SK-N-SH (cell line): ENCODE results near the gene ORM1. TPM values are rescaled to one million over a fixed set of nuclear protein-coding genes. Genes with fewer than 3 reads are reported as not detected.

Source experiments
- CTCF ChIA-PET: fragments of 300-600, 350-600 bp; formaldehyde crosslinking; extraction: SDS; loops from one replicate; lab custom pipeline; 2021; lab: Yijun Ruan, JAX
- POLR2A ChIA-PET: fragments of 350-600 bp; sonication (Branson Sonifier 250); formaldehyde crosslinking; extraction: SDS; loops from one replicate; lab custom pipeline; 2020; ENCODE audit warnings: antibody characterized with exemption, inconsistent platforms; lab: Yijun Ruan, JAX
- DNase-seq: peaks from one replicate; pipeline ENCODE4 v3.0.0; 2012
- H2AFZ ChIP-seq: fragments of 200-600 bp; sonication (generic); 2 replicates; pipeline ENCODE4 v1.8.1; 2016; ENCODE audit warnings: antibody characterized with exemption, mild to moderate bottlenecking, low read depth
- H3F3A ChIP-seq: fragments of 200-600 bp; sonication (generic); replicated peaks from 2 replicates; pipeline ENCODE3; 2016; ENCODE audit warnings: antibody characterized with exemption, mild to moderate bottlenecking; ENCODE audit not compliant: insufficient read depth
- H3K27ac ChIP-seq, 2 experiments: fragments of 200-500 bp in 1 of 2; fragments of 200-600 bp in 1 of 2; sonication (Bioruptor generic) in 1 of 2; sonication (generic), shearing (Covaris generic) in 1 of 2; 2 replicates each; pipeline versions ENCODE4 v1.5.1 to v1.6.1; 2014 to 2016; ENCODE audit warnings: low read depth in 2 of 2, inconsistent platforms in 1 of 2, low read length in 1 of 2, mild to moderate bottlenecking in 1 of 2, mixed read lengths in 1 of 2
- H3K27me3 ChIP-seq: fragments of 200-600 bp; sonication (generic), shearing (Covaris generic); 2 replicates; pipeline ENCODE4 v1.6.1; 2016; ENCODE audit warnings: mixed run types; ENCODE audit not compliant: insufficient read depth
- H3K36me3 ChIP-seq, 2 experiments: fragments of 200-500 bp in 1 of 2; fragments of 200-600 bp in 1 of 2; sonication (Bioruptor generic) in 1 of 2; sonication (generic) in 1 of 2; replicated peaks in 1 of 2; 2 replicates each; pipeline versions ENCODE3 to v1.5.1; 2014 to 2016; ENCODE audit warnings: low read length in 1 of 2, mild to moderate bottlenecking in 1 of 2; ENCODE audit not compliant: insufficient read depth in 2 of 2, control insufficient read depth in 1 of 2
- H3K4me1 ChIP-seq, 2 experiments: fragments of 200-500 bp in 1 of 2; fragments of 200-600 bp in 1 of 2; sonication (Bioruptor generic) in 1 of 2; sonication (generic), shearing (Covaris generic) in 1 of 2; 2 replicates each; pipeline versions ENCODE4 v1.5.1 to v1.6.1; 2014 to 2016; ENCODE audit warnings: low read depth in 1 of 2, low read length in 1 of 2, mixed run types in 1 of 2; ENCODE audit not compliant: insufficient read depth in 2 of 2, control insufficient read depth in 1 of 2
- H3K4me2 ChIP-seq: fragments of 200-600 bp; sonication (generic), shearing (Covaris generic); 2 replicates; pipeline ENCODE4 v1.6.1; 2017; ENCODE audit warnings: mixed run types
- H3K4me3 ChIP-seq, 2 experiments: fragments of 200-500 bp in 1 of 2; fragments of 200-600 bp in 1 of 2; sonication (Bioruptor generic) in 1 of 2; sonication (generic), shearing (Covaris generic) in 1 of 2; 2 replicates each; pipeline versions ENCODE4 v1.5.1 to v1.8.1; 2014 to 2016; ENCODE audit warnings: low read depth in 2 of 2, inconsistent platforms in 1 of 2, low read length in 1 of 2, mild to moderate bottlenecking in 1 of 2, mixed read lengths in 1 of 2, moderate library complexity in 1 of 2
- H3K79me2 ChIP-seq: fragments of 200-600 bp; sonication (generic); 2 replicates; pipeline ENCODE4 v1.8.1; 2017; ENCODE audit warnings: mild to moderate bottlenecking; ENCODE audit not compliant: insufficient read depth
- H3K9ac ChIP-seq: fragments of 200-600 bp; sonication (generic); 2 replicates; pipeline ENCODE4 v1.6.1; 2017; ENCODE audit warnings: mixed run types
- H3K9me2 ChIP-seq: fragments of 200-600 bp; sonication (generic); 2 replicates; pipeline ENCODE4 v1.6.1; 2017; ENCODE audit warnings: mixed run types
- H3K9me3 ChIP-seq: fragments of 200-600 bp; sonication (generic); 2 replicates; pipeline ENCODE4 v1.6.1; 2017; ENCODE audit warnings: mixed run types, mild to moderate bottlenecking, moderate library complexity
- H4K20me1 ChIP-seq: fragments of 200-600 bp; sonication (generic); 2 replicates; pipeline ENCODE4 v1.6.1; 2017; ENCODE audit warnings: mild to moderate bottlenecking, mixed run types; ENCODE audit not compliant: insufficient read depth
- CHD2 ChIP-seq: fragments of 150-350 bp; IDR thresholded peaks from 2 replicates; pipeline ENCODE4 v1.6.1; 2018; ENCODE audit warnings: low read length; ENCODE audit not compliant: partially characterized antibody
- EP300 ChIP-seq, 2 experiments: IDR thresholded peaks; 2 replicates each; pipeline versions ENCODE4 v1.4.0 to v1.6.1; 2012; ENCODE audit warnings: borderline replicate concordance in 1 of 2, low read depth in 1 of 2, low read length in 1 of 2
- FOSL2 ChIP-seq: IDR thresholded peaks from 2 replicates; pipeline ENCODE4 v1.4.0; 2012; ENCODE audit warnings: low read depth, mild to moderate bottlenecking, moderate library complexity, borderline replicate concordance
- JUND ChIP-seq: IDR thresholded peaks from 2 replicates; pipeline ENCODE4 v1.4.0; 2012
- MEF2A ChIP-seq: IDR thresholded peaks from 2 replicates; pipeline ENCODE4 v1.4.0; 2012; ENCODE audit warnings: low read depth, borderline replicate concordance
- NFIC ChIP-seq: IDR thresholded peaks from 2 replicates; pipeline ENCODE4 v1.4.0; 2012; ENCODE audit warnings: borderline replicate concordance
- POLR2AphosphoS5 ChIP-seq: IDR thresholded peaks from 2 replicates; pipeline ENCODE4 v1.6.1; 2012; ENCODE audit warnings: low read depth, low read length
- RCOR1 ChIP-seq: fragments of 150-350 bp; IDR thresholded peaks from 2 replicates; pipeline ENCODE4 v1.6.1; 2017; ENCODE audit warnings: antibody characterized with exemption, low read length
- REST ChIP-seq: IDR thresholded peaks from 2 replicates; pipeline ENCODE4 v1.6.1; 2012; ENCODE audit warnings: mild to moderate bottlenecking, low read depth, low read length, moderate library complexity
- RFX5 ChIP-seq: IDR thresholded peaks from 2 replicates; pipeline ENCODE4 v1.6.1; 2012; ENCODE audit warnings: mild to moderate bottlenecking, improper control_type of control experiment, low read length
- SIN3A ChIP-seq: IDR thresholded peaks from 2 replicates; pipeline ENCODE4 v1.6.1; 2012; ENCODE audit warnings: low read depth, mild to moderate bottlenecking, low read length, moderate library complexity, borderline replicate concordance
- SMC3 ChIP-seq: IDR thresholded peaks from 2 replicates; pipeline ENCODE4 v1.6.1; 2012; ENCODE audit warnings: low read depth, low read length, improper control_type of control experiment
- TAF1 ChIP-seq: IDR thresholded peaks from 2 replicates; pipeline ENCODE4 v1.6.1; 2012; ENCODE audit warnings: low read depth, mild to moderate bottlenecking, low read length, moderate library complexity, borderline replicate concordance
- TCF12 ChIP-seq: IDR thresholded peaks from 2 replicates; pipeline ENCODE4 v1.4.0; 2012
- TEAD4 ChIP-seq: IDR thresholded peaks from 2 replicates; pipeline ENCODE4 v1.4.0; 2012; ENCODE audit warnings: mild to moderate bottlenecking, borderline replicate concordance; ENCODE audit not compliant: insufficient read depth
- YY1 ChIP-seq: IDR thresholded peaks from 2 replicates; pipeline ENCODE4 v1.4.0; 2012; ENCODE audit warnings: low read depth, mild to moderate bottlenecking
- WGBS: methylation state at CpG from one replicate; pipeline ENCODE4 v1.1.6; 2017; ENCODE audit warnings: low lambda C conversion rate; 5-methylcytosine and 5-hydroxymethylcytosine counted together
- polyA plus RNA-seq, 3 experiments: library from polyadenylated mRNA; depleted of rRNA; stranded (reverse); fragments of >200 nt; gene quantifications; 2 replicates each; pipeline ENCODE4 v1.2.3, GENCODE V29; 2012

The ORM1 gene
- polyA plus RNA-seq, 1 of the 3 experiments (the other 2 are of a cell fraction) = not detected

DNA sequence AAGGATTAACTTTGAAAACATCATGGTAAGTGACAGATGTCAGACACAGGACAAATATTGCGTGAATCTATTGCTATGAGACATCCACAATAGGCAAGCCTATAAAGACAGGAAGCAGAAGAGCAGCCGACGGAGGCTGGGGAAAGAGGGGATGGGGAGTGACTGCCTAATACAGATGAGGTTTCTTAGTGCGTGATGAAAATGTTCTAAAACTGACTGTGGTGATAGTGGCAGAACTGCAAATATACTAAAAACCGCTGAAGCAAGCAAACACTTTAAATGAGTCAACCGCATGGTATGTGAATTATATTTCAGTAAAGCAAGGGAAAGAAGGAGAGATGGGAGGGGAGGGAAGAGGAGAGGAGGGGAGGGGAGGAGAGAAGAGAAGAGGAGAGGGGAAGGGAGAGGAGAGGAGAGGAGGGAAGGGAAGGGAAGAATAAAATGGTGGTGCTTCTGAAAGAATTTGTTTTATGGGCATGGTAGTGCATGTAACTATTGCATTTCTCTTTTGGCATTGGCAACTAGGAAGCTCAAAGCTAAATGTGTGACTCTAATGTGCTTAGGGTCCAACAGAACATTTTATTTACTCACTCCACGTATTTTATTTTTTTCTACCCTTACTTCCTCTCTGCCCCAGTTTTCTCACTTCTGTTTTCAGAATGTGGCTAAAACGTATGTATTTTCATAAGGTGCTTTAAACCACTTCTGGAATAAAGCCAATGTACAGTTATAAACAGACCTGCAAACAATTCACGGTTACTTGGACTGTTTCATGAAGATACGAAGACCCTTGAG lies 43.6 kb downstream of the ORM1 start:
- WGBS = 73% methylated on average over 10 of the region's 10 CpGs
- no peak for DNase-seq
- TF ChIP-seq SIN3A (no peak), YY1 (no peak), FOSL2 (peak; percentile 31; the same call in 1 of the 2 replicates), EP300 (IDR thresholded peaks at IDR 0.05; ENCODE audit: borderline replicate concordance in 1 of 2, low read depth in 1 of 2, low read length in 1 of 2) (no peak), TAF1 (no peak), TCF12 (no peak)
- Histone ChIP-seq H3K27me3 (no peaks in the 10 kb centered on the region), H3K4me2 (no peak overlapping the region), H3K79me2 (no peaks in the 10 kb centered on the region), H3K9ac (no peak overlapping the region), H3K36me3 (no peaks in the 10 kb centered on the region), H3K27ac (peak overlapping the region in 1 of 2 experiments; percentile 27; a peak in 2 of 4 replicates), H4K20me1 (no peaks in the 10 kb centered on the region), H3K9me2 (no peaks in the 10 kb centered on the region), H3K4me1 (peaks cover 5 to 7% of the 10 kb centered on the region in 2 experiments; a peak in 2 of 4 replicates), H3K4me3 (no peak overlapping the region), H3K9me3 (no peaks in the 10 kb centered on the region), H2AFZ (no peak overlapping the region), H3F3A (peaks cover 3% of the 10 kb centered on the region)
- ChIA-PET CTCF (interaction anchor here (1.2 kb wide), 1 partner anchor 258 kb away, joined by 4 read pairs; no protein-coding TSS in a partner anchor), POLR2A (no interaction called here)

- ChIA-PET CTCF (interaction anchor here (1.0 to 1.2 kb wide), 2 partner anchors 28 to 259 kb away, joined by 3 to 4 read pairs; no protein-coding TSS in a partner anchor), POLR2A (no interaction called here)
- Histone ChIP-seq H3F3A (peaks cover 3% of the 10 kb centered on the region), H3K4me3 (no peak overlapping the region), H4K20me1 (no peaks in the 10 kb centered on the region), H3K36me3 (no peaks in the 10 kb centered on the region), H3K9me3 (no peaks in the 10 kb centered on the region), H2AFZ (no peak overlapping the region), H3K79me2 (no peaks in the 10 kb centered on the region), H3K4me2 (no peak overlapping the region), H3K9ac (no peak overlapping the region), H3K9me2 (no peaks in the 10 kb centered on the region), H3K4me1 (peaks cover 5 to 16% of the 10 kb centered on the region in 2 experiments; a peak in 2 of 4 replicates), H3K27ac (no peak overlapping the region), H3K27me3 (no peaks in the 10 kb centered on the region)
- WGBS = 89% methylated on average over 1 of the region's 6 CpGs
- DNase-seq = no peak
- TF ChIP-seq POLR2AphosphoS5 (no peak), TEAD4 (no peak), TAF1 (no peak)
Measured at GRCh38 chr9:114367366-114367765, 44.5 kb downstream of the ORM1 start.

- Histone ChIP-seq H3K4me3 (no peak overlapping the region), H3K79me2 (no peaks in the 10 kb centered on the region), H3F3A (peaks cover 3% of the 10 kb centered on the region), H3K9me3 (no peaks in the 10 kb centered on the region), H2AFZ (no peak overlapping the region), H3K27me3 (no peaks in the 10 kb centered on the region), H3K36me3 (no peaks in the 10 kb centered on the region), H4K20me1 (no peaks in the 10 kb centered on the region), H3K4me2 (no peak overlapping the region), H3K9me2 (no peaks in the 10 kb centered on the region), H3K4me1 (peaks cover 5 to 18% of the 10 kb centered on the region in 2 experiments; a peak in 2 of 4 replicates), H3K27ac (no peak overlapping the region), H3K9ac (no peak overlapping the region)
- ChIA-PET CTCF (interaction anchor here (1.0 to 1.2 kb wide), 2 partner anchors 28 to 260 kb away, joined by 3 to 4 read pairs; no protein-coding TSS in a partner anchor), POLR2A (no interaction called here)
- WGBS = 94% methylated on average over 5 of the region's 14 CpGs
- DNase-seq = no peak
- TF ChIP-seq JUND (no peak), SIN3A (no peak), RCOR1 (no peak), SMC3 (no peak), CHD2 (no peak), POLR2AphosphoS5 (no peak), NFIC (no peak), RFX5 (no peak), REST (no peak), MEF2A (no peak)
Measured at GRCh38 chr9:114367772-114368569, 45.1 kb downstream of the ORM1 start.
